GM18519 (cell line): ENCODE data around the gene FREY1.

Experiments
- ATAC-seq: cut with Tn5 transposase; IDR thresholded peaks from one replicate; pipeline ENCODE4 v1.9.1; 2021; ENCODE audit warnings: mild to moderate bottlenecking, moderate library complexity; ENCODE audit not compliant: unreplicated experiment, low FRiP score

The FREY1 gene

DNA sequence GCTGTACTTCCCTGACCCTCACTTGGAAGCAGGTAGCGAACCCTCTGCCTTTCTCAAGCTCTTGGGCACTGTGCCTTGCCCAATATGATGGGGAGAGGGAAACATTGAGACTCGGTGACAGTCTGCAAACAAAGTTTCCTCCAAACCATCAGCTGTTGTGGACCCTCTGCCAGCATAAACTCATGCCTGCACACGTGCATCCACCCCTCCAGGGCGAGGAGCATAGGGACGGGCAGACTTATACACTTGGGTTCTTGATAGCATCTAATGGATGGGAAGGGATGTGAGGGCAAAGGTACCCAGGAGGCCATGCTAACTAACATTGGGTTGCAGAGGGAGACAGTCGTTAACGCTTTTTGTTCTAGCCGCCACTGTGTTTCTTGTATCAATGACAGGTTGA, 29.9 kb downstream of the FREY1 start:
- ATAC-seq = no peak

DNA sequence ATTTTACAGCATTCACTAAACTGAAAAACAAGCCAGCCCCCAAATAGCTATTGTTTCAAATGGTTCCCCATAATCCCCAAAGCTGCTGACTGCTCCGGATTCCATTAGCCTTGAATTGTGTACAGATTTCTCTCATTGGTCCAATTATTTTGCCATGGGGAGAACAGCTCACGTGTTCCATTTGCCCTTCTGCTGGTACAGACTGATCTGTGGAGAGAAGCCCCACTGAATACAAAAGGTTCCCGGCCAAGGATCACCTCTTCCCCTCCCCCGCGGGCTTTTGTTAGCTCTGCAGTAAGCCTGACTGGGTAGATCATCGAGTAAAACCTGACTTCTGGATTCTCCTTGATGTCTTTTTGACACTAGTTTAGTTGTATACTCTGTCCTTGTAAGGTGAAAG, 30.7 kb downstream of the FREY1 start:
- ATAC-seq = no peak

DNA sequence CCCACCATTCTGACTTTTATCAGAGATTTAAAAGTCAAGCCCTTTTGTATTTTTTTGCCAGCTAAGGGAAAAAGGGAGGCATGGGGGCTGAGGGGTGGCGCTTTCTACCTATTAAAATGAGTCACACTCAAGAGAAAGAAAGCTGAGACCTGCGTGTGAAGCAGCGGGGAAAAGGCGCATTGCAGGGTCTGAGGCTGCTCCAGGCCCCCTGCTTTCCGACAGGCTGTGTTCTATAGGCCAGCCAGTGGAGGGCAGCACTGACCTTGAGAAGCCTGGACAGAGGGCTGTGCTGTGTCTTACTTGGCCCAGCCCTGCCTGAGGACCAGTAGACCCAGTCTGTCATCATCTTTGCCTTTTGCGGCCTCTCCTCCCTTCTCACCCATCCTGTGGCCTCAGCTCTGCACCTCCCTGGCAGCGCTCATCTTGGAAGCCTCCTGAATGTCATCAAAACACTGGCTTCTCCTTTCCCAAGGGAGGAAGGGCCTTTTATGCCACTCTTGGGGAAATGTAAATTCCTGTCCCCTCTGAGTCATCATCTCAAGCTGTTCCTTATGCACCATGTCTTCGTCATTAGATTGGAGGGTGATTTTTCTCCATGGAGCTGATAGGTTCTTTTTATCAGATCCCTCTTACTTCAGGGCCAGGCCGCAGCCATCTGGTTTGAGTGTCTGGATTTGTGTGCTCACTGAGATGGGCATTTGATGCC, 34.3 kb downstream of the FREY1 start:
- no peak for ATAC-seq

DNA sequence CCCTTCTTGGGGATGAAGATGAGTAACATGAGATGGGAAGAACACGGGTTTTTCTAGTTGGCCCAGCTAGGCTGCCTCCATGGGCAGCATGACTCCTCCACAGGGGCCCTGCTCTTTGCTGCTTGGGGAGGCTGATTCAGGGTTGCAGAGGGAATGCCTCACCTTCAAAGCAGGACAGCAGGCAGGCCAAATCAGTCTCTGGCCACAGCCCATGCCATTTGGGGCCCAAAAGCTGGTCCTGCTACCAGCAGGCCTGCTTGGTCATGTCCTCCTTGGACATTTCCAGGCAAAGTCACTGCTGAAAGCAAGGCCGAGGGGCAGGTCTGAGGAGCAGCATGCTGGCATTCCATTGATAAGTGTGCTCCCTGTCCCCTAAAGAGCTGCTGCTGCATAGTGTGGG, 35.4 kb downstream of the FREY1 start:
- ATAC-seq = no peak

DNA sequence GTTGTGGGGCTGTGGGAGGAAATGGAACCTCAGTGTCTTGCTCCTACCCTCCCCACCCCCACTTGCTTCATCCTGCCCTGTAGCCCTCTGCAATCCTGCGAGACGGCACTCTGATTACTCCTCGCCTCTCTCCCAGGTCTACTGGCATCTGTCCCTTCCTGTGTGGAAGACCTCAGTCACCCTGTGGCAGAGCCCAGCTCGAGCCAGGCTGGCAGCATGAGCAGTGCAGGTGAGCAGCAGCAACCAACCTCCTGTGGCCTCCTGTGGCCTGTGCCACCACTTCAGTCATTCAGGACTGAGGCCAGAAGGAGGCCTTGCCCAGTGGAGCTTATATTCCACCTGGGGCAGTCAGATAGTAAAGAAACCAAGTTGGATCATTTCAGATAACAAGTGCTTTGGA, 36.4 kb downstream of the FREY1 start:
- ATAC-seq = no peak

DNA sequence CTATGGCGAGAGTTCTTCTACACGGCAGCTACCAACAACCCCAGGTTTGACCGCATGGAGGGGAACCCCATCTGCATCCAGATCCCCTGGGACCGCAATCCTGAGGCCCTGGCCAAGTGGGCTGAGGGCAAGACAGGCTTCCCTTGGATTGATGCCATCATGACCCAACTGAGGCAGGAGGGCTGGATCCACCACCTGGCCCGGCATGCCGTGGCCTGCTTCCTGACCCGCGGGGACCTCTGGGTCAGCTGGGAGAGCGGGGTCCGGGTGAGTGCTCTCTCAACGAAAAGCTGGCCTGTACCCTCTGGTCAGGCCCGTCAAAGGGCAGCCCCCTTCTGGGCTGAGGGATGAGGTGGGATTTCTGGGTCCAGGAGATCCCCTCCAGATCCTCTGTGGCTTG, 37.5 kb downstream of the FREY1 start:
- ATAC-seq = no peak

DNA sequence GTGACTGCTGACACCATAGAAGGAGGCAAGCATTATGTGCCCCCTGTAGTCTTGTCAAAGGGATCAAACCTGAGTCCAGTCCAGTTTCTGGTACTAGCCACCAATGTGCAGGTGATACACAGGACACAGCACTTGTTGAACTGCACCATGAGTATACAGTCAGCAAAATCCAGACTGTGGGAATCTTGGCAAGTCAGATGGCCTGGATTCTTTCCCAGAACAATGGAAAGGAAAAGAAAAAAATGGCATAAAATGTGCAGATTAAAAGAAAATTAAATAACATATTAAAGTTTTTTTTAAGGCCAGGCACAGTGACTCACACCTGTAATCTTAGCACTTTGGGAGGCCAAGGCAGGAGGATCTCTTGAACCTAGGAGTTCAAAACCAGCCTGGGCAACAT, 43.0 kb downstream of the FREY1 start:
- ATAC-seq = no peak

DNA sequence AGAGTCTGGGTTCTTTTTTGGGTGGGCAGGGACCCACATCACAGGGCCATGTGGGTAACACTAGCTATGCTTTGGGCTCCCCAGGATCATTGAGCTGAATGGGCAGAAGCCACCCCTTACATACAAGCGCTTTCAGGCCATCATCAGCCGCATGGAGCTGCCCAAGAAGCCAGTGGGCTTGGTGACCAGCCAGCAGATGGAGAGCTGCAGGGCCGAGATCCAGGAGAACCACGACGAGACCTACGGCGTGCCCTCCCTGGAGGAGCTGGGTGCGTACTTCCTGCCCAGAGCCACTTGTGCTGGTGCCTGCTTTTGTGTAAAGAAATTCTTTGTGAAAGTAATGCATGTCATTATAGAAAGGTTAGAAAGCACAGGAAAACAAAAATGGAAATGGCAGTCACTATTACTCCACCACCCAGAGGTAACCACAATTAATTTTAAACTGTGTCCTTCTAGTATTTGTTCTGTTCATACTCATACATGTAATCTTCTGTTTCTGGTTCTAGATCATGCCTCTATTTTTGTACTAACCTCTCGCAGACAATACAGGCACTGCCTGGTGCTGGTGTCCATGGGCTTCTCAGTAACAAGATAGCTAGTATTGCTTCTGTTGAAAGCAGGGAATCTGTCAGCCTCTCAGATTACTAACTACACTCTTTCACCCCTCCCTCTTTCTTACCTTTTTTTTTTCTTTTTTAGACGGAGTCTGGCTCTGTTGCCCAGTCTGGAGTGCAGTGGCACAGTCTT, 46.1 kb downstream of the FREY1 start:
- no peak for ATAC-seq

DNA sequence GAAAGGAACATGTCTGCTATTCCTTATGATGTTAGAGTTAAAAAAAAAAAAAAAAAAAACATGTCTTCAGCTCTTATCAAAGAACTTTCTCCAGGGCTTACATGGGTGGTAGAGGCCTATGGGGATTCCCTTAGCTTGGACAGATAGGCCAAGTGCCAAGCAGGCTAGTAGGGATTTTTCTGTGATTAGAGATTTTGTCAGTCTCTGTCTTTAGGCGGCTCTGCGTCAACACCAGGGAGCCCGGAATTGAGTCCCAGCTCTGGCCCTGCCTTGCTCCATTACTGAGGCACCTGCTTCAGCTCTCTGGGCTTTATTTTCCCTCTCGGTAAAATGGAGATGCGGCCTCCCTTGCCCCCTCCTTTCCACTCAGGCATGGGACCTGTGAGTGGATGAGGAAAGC, 46.7 kb downstream of the FREY1 start:
- no peak for ATAC-seq

DNA sequence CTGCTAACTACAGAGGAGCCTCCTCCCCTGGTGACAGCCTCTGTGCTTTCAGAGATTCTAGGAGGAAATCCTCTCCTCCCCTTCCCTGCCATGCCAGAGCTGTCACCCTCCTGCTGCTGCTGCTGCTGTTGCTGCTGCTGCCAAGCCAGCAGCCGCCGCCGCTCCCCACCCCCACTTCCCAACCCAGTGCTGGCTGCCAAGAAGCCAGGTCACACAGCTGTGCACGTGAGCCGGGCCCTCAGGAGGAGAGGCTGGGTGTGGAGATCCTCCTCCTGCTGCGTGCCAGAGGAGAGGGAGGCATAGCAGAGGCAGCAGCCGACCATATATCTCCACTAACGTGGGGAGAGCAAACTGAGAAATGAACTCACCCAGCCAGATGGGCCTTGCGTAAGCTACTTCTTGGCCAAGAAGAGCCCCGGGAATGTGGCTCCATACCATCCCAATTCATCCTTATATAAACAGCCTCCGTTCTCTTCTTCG, 47.4 kb downstream of the FREY1 start:
- no peak for ATAC-seq

DNA sequence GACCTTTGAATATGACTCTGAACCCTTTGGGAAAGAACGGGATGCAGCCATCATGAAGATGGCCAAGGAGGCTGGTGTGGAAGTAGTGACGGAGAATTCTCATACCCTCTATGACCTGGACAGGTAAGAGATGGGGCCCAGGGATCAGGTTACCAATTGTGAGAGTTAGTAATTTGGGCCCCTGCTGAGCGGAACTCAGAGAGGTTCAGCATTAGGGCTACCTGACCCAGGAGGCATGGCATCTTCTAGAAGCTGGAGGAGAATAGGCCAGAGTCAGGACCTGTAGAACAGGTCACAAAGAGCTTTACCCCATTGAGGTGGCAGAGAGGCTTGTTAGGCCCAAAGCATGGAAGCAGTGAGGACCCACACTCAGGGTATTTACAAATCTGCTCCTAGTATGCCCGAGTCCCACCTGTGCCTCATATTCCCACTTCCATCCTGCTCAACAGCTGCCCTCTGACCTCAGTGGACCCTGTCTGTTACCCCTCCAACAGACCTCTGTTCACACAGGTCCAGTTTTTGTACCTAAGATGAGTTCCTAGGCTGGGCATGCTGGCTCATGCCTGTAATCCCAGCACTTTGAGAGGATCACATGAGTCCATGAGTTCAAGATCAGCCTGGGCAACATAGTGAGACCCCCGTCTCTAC, 48.2 kb downstream of the FREY1 start:
- ATAC-seq = no peak

DNA sequence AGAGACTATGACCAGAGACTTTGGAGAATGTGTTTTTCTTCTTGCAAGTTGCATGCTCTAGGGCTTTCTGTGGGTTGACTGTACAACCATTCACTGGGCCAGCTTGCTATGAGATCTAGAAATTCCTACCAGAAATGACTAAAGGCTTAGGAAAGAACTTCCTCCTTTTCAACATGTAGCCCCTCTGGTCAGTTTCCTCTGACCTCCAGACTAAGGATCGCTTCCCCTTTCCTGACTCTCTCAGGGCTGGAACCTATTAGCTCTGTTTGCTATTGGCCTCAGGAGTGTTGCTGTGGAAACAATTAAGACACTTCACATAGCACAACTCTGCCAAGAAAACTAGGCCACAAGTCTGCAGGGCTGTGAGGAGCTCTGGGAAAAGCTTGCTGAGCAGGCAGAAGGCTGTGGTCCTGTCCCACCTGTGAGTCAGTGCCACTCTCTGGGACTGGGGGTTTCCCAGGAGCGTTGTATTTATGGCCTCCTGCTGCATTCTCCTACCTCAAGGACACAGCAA, 49.1 kb downstream of the FREY1 start:
- no peak for ATAC-seq
